Osteocyte (in vitro differentiated cells): ENCODE measurements around the gene C12orf56. TPM values are rescaled to one million over a fixed set of nuclear protein-coding genes. Genes with fewer than 3 reads are reported as not detected.
"Not testable (repeated sequence)": the region's sequence is repeated elsewhere in the genome, so short reads cannot be mapped to it uniquely, and the experiment has no call there.

Source experiments
- DNase-seq: peaks from one replicate; pipeline ENCODE4 v3.0.0; 2021; ENCODE audit warnings: mixed read lengths; ENCODE audit not compliant: unreplicated experiment; ENCODE audit errors: extremely low spot score
- H3K27ac Mint-ChIP-seq: one replicate; pipeline ENCODE4 v1.8.0; 2021; ENCODE audit warnings: mild to moderate bottlenecking, mixed read lengths; ENCODE audit not compliant: unreplicated experiment
- H3K27me3 Mint-ChIP-seq: one replicate; pipeline ENCODE4 v1.8.0; 2021; ENCODE audit warnings: mixed read lengths; ENCODE audit not compliant: unreplicated experiment
- H3K36me3 Mint-ChIP-seq: one replicate; pipeline ENCODE4 v1.8.0; 2021; ENCODE audit warnings: mixed read lengths; ENCODE audit not compliant: unreplicated experiment
- H3K4me1 Mint-ChIP-seq: one replicate; pipeline ENCODE4 v1.8.0; 2021; ENCODE audit warnings: mixed read lengths; ENCODE audit not compliant: unreplicated experiment
- H3K4me3 Mint-ChIP-seq: one replicate; pipeline ENCODE4 v1.8.0; 2021; ENCODE audit warnings: mild to moderate bottlenecking, moderate library complexity, mixed read lengths; ENCODE audit not compliant: unreplicated experiment
- H3K9me3 Mint-ChIP-seq: one replicate; pipeline ENCODE4 v1.8.0; 2021; ENCODE audit warnings: mixed read lengths; ENCODE audit not compliant: unreplicated experiment
- total RNA-seq: library from RNA; stranded (reverse); gene quantifications from 2 replicates; pipeline ENCODE4 v1.2.1, GENCODE V29; 2021
- TF ChIP-seq, protein P1 (sequence below): fragments of 200-600 bp; sonication (generic); IDR thresholded peaks from 2 replicates; pipeline ENCODE4 v1.5.0; 2021; ENCODE audit warnings: antibody characterized with exemption, mild to moderate bottlenecking, moderate library complexity

Gene C12orf56
- total RNA-seq, 1 donor from 2014 or later: 0.78 TPM

- Mint-ChIP-seq H3K4me3 (no peak overlapping the region), H3K4me1 (peaks cover 10% of the 10 kb centered on the region), H3K27ac (no peak overlapping the region), H3K9me3 (no peaks in the 10 kb centered on the region), H3K27me3 (no peaks in the 10 kb centered on the region), H3K36me3 (no peaks in the 10 kb centered on the region)
- DNase-seq: no peak
- TF ChIP-seq, protein P1, sequence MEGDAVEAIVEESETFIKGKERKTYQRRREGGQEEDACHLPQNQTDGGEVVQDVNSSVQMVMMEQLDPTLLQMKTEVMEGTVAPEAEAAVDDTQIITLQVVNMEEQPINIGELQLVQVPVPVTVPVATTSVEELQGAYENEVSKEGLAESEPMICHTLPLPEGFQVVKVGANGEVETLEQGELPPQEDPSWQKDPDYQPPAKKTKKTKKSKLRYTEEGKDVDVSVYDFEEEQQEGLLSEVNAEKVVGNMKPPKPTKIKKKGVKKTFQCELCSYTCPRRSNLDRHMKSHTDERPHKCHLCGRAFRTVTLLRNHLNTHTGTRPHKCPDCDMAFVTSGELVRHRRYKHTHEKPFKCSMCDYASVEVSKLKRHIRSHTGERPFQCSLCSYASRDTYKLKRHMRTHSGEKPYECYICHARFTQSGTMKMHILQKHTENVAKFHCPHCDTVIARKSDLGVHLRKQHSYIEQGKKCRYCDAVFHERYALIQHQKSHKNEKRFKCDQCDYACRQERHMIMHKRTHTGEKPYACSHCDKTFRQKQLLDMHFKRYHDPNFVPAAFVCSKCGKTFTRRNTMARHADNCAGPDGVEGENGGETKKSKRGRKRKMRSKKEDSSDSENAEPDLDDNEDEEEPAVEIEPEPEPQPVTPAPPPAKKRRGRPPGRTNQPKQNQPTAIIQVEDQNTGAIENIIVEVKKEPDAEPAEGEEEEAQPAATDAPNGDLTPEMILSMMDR: no peak
Observed at GRCh38 chr12:64219145-64219544, 171.4 kb downstream of the C12orf56 start.

DNA sequence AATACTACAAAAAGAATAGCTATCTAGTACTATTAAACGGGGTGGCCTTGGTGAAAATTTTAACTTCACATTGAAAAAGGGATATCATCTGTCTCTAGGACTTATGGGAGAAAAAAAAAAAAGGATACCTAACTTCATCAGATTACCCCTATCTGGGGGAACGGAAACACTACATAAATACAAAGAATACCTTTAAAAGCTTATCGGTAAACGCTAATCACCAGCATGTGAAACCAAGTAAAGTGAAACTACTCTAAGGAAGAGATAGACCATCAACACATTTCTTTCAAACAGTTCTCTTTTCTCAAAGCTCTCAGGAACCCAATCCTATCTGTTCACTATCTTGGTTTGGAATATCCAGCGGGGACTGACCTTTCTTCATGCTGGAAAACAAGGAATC lies 172.0 kb downstream of the C12orf56 start:
- no peak overlapping the region for H3K4me3 Mint-ChIP-seq
- H3K36me3 Mint-ChIP-seq: no peaks in the 10 kb centered on the region
- no peaks in the 10 kb centered on the region for H3K9me3 Mint-ChIP-seq
- no peak for DNase-seq
- TF ChIP-seq, protein P1: no peak
- H3K27me3 Mint-ChIP-seq: no peaks in the 10 kb centered on the region
- H3K27ac Mint-ChIP-seq: no peak overlapping the region
- H3K4me1 Mint-ChIP-seq: peaks cover 10% of the 10 kb centered on the region

DNA sequence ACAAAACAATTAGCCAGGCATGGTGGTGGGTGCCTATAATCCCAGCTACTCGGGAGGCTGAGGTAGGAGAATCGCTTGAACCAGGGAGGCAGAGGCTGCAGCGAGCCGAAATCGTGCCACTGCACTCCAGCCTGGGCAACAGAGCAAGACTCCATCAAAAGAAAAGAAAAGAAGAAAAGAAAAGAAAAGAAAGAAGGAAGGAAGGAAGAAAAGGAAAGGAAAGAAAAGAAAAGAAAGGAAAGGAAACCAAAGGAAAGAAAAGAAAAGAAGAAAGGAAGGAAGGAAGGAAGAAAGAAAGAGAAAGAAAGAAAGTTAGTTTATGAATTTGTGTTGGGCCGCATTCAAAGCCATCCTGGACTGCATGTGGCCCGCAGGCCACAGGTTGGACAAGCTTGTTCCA lies 172.9 kb downstream of the C12orf56 start:
- not testable (repeated sequence) for DNase-seq, H3K4me1 Mint-ChIP-seq, H3K27me3 Mint-ChIP-seq, H3K36me3 Mint-ChIP-seq, H3K9me3 Mint-ChIP-seq, H3K4me3 Mint-ChIP-seq, H3K27ac Mint-ChIP-seq

- no peaks in the 10 kb centered on the region for H3K27me3 Mint-ChIP-seq
- peaks cover 6% of the 10 kb centered on the region for H3K36me3 Mint-ChIP-seq
- H3K4me1 Mint-ChIP-seq: peaks cover 1% of the 10 kb centered on the region
- no peak overlapping the region for H3K4me3 Mint-ChIP-seq
- H3K27ac Mint-ChIP-seq: no peak overlapping the region
- peaks cover 4% of the 10 kb centered on the region for H3K9me3 Mint-ChIP-seq
- TF ChIP-seq, protein P1: no peak
- no peak for DNase-seq
Observed at GRCh38 chr12:64216239-64216638, 174.3 kb downstream of the C12orf56 start.

Other genes with a start within 250 kb of the C12orf56 start
- gene KICS2, start 168.5 kb downstream of the C12orf56 start, total RNA-seq: 3.6 and 4.0 TPM in 2 replicates
- 171 and 173 TPM in 2 replicates for gene XPOT, start 13.6 kb upstream of the C12orf56 start, total RNA-seq
- gene TBK1, start 61.4 kb upstream of the C12orf56 start, total RNA-seq: 22.2 and 22.9 TPM in 2 replicates
- gene RASSF3, start 219.7 kb upstream of the C12orf56 start, total RNA-seq: 27.0 and 29.0 TPM in 2 replicates